ENCODE data around the gene PDZRN4. TPM values are rescaled to one million over a fixed set of nuclear protein-coding genes. Genes with fewer than 3 reads are reported as not detected.

PDZRN4 gene
- total RNA-seq, 1 donor from 2014 or later = 0.75 TPM

GRCh38 chr12:41286426-41286825, 98.3 kb downstream of the PDZRN4 start:
- peak; percentile 83 for ATAC-seq

GRCh38 chr12:41287500-41288141, 99.5 kb downstream of the PDZRN4 start:
- Histone ChIP-seq H3K4me1 (no peaks in the 10 kb centered on the region), H3K4me3 (no peak overlapping the region), H3K27ac (no peak overlapping the region), H3K27me3 (no peaks in the 10 kb centered on the region), H3K9me3 (no peaks in the 10 kb centered on the region), H3K36me3 (no peaks in the 10 kb centered on the region)
- ATAC-seq (no peak), DNase-seq (no peak)
- no peak for TF ChIP-seq CTCF (IDR thresholded peaks at IDR 0.05)
- intact Hi-C loops (cut with DNase I) = no loop called here

More at GRCh38 chr12:41286426-41286825, 98.3 kb downstream of the PDZRN4 start:
- no peaks in the 10 kb centered on the region for H3K27me3 ChIP-seq
- no peak overlapping the region for H3K27ac ChIP-seq
- no peaks in the 10 kb centered on the region for H3K36me3 ChIP-seq
- H3K9me3 ChIP-seq = no peaks in the 10 kb centered on the region
- intact Hi-C loops (cut with DNase I) = no loop called here
- no peak for DNase-seq
- no peak overlapping the region for H3K4me3 ChIP-seq
- no peak for TF ChIP-seq CTCF (IDR thresholded peaks at IDR 0.05)
- H3K4me1 ChIP-seq = no peaks in the 10 kb centered on the region

GRCh38 chr12:41288142-41288811, 100.2 kb downstream of the PDZRN4 start:
- H3K27me3 ChIP-seq = no peaks in the 10 kb centered on the region
- TF ChIP-seq CTCF (IDR thresholded peaks at IDR 0.05) = no peak
- H3K4me1 ChIP-seq = no peaks in the 10 kb centered on the region
- H3K9me3 ChIP-seq = no peaks in the 10 kb centered on the region
- no peak for ATAC-seq
- intact Hi-C loops (cut with DNase I) = no loop called here
- DNase-seq = no peak
- H3K27ac ChIP-seq = no peak overlapping the region
- no peak overlapping the region for H3K4me3 ChIP-seq
- H3K36me3 ChIP-seq = no peaks in the 10 kb centered on the region

GRCh38 chr12:41289501-41289900, 101.4 kb downstream of the PDZRN4 start:
- no peak for ATAC-seq
- DNase-seq = no peak
- H3K4me1 ChIP-seq = no peaks in the 10 kb centered on the region
- no peaks in the 10 kb centered on the region for H3K36me3 ChIP-seq
- no peaks in the 10 kb centered on the region for H3K27me3 ChIP-seq
- H3K27ac ChIP-seq = no peak overlapping the region
- no peak for TF ChIP-seq CTCF (IDR thresholded peaks at IDR 0.05)
- no peak overlapping the region for H3K4me3 ChIP-seq
- H3K9me3 ChIP-seq = no peaks in the 10 kb centered on the region
- intact Hi-C loops (cut with DNase I) = no loop called here

GRCh38 chr12:41293011-41293410, 104.9 kb downstream of the PDZRN4 start:
- TF ChIP-seq CTCF (IDR thresholded peaks at IDR 0.05) = no peak
- DNase-seq (no peak), ATAC-seq (no peak)
- H3K27ac ChIP-seq = no peak overlapping the region
- H3K36me3 ChIP-seq = no peaks in the 10 kb centered on the region
- H3K4me3 ChIP-seq = no peak overlapping the region
- intact Hi-C loops (cut with DNase I) = no loop called here
- no peaks in the 10 kb centered on the region for H3K4me1 ChIP-seq
- no peaks in the 10 kb centered on the region for H3K27me3 ChIP-seq
- no peaks in the 10 kb centered on the region for H3K9me3 ChIP-seq
